NCI-H2171 treated with DMSO at 0.1 percent for 48 hours (cell line): Measurements from ENCODE around the gene PDIA4.
"Not testable (repeated sequence)": the region's sequence is repeated elsewhere in the genome, so short reads cannot be mapped to it uniquely, and the experiment has no call there.

Experiments
- DNase-seq: peaks from one replicate; lab custom pipeline; 2025; lab: John Stamatoyannopoulos, UW

The PDIA4 gene

GRCh38 chr7:149031353-149031910 is 3.1 kb upstream of the PDIA4 start:
- no peak for DNase-seq

GRCh38 chr7:149030439-149030838 is 2.1 kb upstream of the PDIA4 start:
- not testable (repeated sequence) for DNase-seq

- peak; percentile 34 for DNase-seq
Measured at GRCh38 chr7:149027611-149028345, 527 bp downstream of the PDIA4 start.

- no peak for DNase-seq
Measured at GRCh38 chr7:149027055-149027454, 1.2 kb downstream of the PDIA4 start.

- DNase-seq: no peak
Measured at GRCh38 chr7:149023662-149024061, 4.6 kb downstream of the PDIA4 start.

DNA sequence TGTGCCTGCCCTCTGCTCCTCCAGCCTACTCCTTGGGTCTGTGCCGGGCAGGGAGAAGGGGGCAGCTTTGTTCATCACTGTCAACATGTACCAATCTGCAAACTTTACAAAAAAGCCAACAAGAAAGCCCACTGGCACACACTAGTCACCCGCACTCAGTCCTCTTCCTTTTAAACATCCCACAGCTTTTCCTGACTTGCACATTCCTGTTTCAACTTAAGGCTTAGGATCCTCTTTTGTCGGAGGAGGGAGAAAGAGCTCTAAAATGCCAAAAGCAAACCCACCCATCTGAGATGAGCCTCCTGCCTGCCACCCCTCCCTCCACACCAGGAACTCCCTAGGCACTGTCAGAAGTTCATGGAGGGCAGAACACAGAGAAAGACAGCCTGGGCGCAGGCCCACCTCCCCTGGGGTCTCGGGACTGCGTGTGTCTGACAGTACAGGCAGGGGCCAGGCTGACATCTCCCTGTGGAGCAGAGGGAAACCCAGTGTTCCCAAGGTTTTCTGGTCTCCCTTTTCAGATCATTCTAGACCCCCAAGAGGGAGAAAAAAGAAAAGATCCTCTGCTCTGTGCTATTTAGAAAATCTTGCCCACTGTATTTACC is 5.4 kb downstream of the PDIA4 start:
- no peak for DNase-seq

GRCh38 chr7:149021725-149022062 is 6.6 kb downstream of the PDIA4 start:
- DNase-seq: no peak

GRCh38 chr7:149020483-149020882 is 7.8 kb downstream of the PDIA4 start:
- DNase-seq: no peak

DNA sequence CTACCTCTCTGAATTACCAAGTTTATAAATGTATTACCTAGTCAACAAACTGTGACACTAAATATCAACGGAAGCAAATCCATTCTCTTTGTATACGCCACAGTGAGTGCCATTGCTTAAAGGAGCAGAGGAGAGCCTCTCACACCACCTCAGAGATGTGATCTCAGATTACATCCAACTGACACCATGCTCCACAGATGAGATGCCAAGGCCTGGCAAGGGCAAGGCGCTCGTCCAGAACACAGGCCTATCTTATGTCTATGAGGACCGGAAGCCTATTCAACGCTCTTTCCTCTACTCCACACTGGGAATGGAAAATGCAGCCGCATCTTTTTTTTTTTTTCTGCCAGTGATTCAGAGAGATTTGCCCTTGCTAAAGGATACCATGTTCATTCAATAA is 11.4 kb downstream of the PDIA4 start:
- DNase-seq: no peak

DNA sequence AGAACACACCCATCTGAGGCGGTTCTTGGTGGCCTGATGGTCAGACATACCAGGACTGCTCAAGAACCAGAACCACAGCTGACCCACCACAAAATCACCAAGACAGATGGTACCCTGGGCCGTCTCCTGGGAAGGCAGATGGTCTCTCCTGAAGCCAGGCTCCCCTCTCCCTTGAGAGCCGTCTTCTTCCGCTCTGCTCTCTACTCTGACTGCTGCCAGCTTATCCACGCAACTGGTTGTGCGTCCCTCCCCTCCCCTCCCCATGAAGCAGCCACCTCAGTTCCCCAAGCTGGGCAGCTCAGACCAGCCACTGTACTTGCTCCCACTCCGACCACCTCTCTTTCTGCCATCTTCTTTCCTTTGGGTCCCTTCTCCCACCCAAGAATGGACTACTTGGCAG is 14.0 kb downstream of the PDIA4 start:
- peak; percentile 4 for DNase-seq

GRCh38 chr7:149013876-149014275 is 14.4 kb downstream of the PDIA4 start:
- DNase-seq: no peak

- DNase-seq: not testable (repeated sequence)
Measured at GRCh38 chr7:149012730-149013129, 15.6 kb downstream of the PDIA4 start.

- no peak for DNase-seq
Measured at GRCh38 chr7:149011491-149011890, 16.8 kb downstream of the PDIA4 start.

- DNase-seq: no peak
Measured at GRCh38 chr7:149010451-149010850, 17.9 kb downstream of the PDIA4 start.

DNA sequence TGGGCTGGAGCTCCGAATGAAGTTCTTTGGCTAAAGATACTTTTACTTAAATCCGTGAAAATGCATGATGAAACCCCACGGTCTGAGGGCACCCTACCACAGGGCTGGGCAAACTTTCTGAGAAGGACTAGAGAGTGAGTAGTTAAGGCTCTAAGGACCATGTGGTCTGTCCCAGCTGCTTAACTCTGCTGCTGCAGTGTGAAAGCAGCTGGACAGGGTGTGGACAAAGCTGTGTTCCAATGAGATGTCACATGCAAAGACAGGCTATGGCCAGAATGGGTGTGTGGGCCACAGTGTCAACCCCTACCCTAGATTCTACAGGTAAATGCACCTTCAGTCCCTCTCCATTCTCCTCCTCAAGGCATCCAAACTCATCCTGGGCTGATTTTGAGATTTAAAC is 18.8 kb downstream of the PDIA4 start:
- no peak for DNase-seq

GRCh38 chr7:149007611-149008010 is 20.7 kb downstream of the PDIA4 start:
- no peak for DNase-seq

DNA sequence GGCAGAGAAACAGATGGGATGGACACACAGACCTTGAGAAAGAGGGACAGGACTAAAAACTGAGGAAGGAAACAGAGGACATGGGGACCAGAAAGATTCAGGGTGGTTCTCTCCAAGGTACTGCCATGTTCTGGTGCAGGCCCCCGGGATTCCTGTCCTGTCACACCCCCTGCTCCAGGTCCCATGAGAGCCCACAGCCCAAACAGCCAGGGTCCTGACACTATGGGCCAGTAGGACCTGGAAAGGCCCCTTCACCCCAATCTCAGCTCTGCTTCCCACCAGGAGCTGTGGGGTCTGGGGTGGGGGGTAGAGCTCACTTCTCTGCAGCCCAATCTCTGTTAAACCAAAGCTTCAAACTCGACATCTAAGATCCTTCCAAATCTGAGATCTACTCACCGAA is 21.2 kb downstream of the PDIA4 start:
- DNase-seq: no peak

DNA sequence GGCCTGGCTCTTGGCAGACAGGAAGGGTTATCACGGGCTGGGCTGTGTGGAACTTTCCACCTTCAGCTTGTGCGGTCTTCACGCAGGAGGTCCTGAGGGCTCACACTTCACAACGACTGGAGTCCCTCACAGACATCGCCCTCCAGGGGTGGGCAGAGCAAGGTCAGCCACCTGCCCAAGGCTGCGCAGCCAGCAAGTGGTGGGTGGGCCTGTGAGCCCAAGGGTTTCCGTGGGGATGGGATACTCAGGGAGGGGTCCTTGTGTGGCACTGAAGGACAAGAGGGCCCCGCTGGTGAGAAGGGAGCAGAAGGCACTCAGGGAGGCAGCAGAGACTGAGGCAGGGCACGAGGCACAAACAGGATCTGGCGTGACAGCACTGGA is 22.0 kb downstream of the PDIA4 start:
- no peak for DNase-seq

GRCh38 chr7:149005427-149006344 is 22.6 kb downstream of the PDIA4 start:
- DNase-seq: peak; percentile 30

DNA sequence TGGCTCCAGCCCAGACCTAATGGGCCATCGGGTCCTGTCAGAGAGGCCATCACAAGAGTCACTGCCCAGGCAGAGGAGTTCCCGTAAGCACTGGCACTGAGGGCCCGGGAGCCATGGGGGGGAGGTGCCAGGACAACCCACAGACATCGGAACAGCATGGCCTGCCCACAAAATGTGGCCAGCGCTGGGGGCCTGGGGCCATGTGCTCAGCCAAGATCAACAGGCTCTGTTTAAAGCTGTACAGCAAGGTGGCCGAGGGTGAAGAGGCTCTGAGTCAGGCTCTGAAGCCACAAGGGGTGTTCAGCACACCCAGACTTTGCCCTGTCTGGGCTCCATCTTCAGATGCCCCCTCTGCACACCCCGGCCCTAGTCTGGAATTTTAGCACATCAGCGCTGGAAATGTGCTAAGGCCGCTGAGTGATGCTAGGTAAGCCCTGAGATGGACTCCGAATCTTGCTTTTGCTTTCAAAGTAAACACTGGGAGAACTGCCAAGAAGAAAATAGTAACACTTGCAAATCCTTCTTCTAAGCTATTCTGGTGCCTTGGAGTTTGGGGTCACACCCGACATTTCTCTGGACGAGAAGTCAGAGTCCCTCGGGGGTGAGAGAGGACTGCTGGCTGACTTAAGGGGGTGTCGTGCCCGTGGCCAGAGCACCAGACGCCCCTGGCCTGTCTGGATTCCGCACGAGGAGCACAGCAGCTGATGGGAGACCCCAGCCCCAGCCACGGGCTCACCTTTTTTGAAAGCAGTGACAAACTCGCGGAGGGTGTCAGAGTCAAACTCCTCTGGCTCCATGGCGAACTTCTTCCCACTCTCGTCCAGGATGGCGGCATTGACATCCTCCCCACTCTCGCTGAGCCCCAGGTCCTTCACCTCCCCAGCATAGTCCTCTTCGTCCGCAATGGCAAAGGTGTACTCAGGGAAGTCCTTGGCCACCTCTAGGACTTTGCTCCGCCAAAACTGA is 23.6 kb downstream of the PDIA4 start:
- no peak for DNase-seq

GRCh38 chr7:149003560-149004305 is 24.6 kb downstream of the PDIA4 start:
- DNase-seq: no peak
